ENCODE data around the gene RFX3. TPM values are rescaled to one million over a fixed set of nuclear protein-coding genes. Genes with fewer than 3 reads are reported as not detected.

Gene RFX3
- total and polyA plus RNA-seq, 2 donors (not counting 3 experiments of a cell fraction or from before 2014, with no cell fraction given): 4.8 to 10.5 TPM

GRCh38 chr9:3214741-3215140, 311.1 kb downstream of the RFX3 start:
- Histone ChIP-seq H3K4me1 (ENCODE audit: control insufficient read depth, extremely low read depth, insufficient read depth, low read length) (no peaks in the 10 kb centered on the region), H3K27me3 (ENCODE audit: control insufficient read depth in 2 of 2, insufficient read depth in 2 of 2, low read length in 2 of 2) (peaks cover 0 to 4% of the 10 kb centered on the region in 2 experiments), H3K9me1 (replicated peaks; ENCODE audit: control insufficient read depth, extremely low read depth, insufficient read depth, low read length) (no peaks in the 10 kb centered on the region), H4K20me1 (replicated peaks; ENCODE audit: control insufficient read depth, extremely low read depth, insufficient read depth, low read length) (no peaks in the 10 kb centered on the region), H3K4me3 (replicated peaks in 1 of 3; ENCODE audit: insufficient read depth in 1 of 3, low read depth in 1 of 3, low read length in 3 of 3) (no peak overlapping the region), H3K9me3 (replicated peaks; ENCODE audit: control insufficient read depth, insufficient read depth, low read length) (no peaks in the 10 kb centered on the region), H3K27ac (ENCODE audit: insufficient read depth, low read depth, low read length) (no peak overlapping the region), H3K79me2 (ENCODE audit: control insufficient read depth, insufficient read depth, low read length) (no peaks in the 10 kb centered on the region), H2AFZ (ENCODE audit: low read depth, low read length) (no peak overlapping the region), H3K4me2 (ENCODE audit: insufficient read depth, low read length) (no peak overlapping the region), H3K36me3 (ENCODE audit: control insufficient read depth in 2 of 2, extremely low read depth in 1 of 2, insufficient read depth in 2 of 2, low read length in 2 of 2) (no peaks in the 10 kb centered on the region), H3K9ac (replicated peaks; ENCODE audit: extremely low read depth, insufficient read depth, low read length) (no peak overlapping the region)
- dilution Hi-C loops (cut with MboI; ENCODE audit: extremely low pct_ligation_motif_present, low sequenced_read_pairs) (no loop called here), intact Hi-C loops (cut with micrococcal nuclease) (no loop called here)
- CTCF ChIA-PET: interaction anchor here (1.0 to 2.9 kb wide), 4 partner anchors 9 to 227 kb away, joined by 4 to 11 read pairs (median 6); no protein-coding TSS in a partner anchor
- no peak for FAIRE-seq
- BruUV-seq (replicated peaks): no TSS peak
- no peak for DNase-seq (ENCODE audit: low read depth, low spot score)
- POLR2A ChIA-PET: no interaction called here
- no peak for TF ChIP-seq EZH2 (IDR thresholded peaks at IDR 0.05; ENCODE audit: borderline replicate concordance, low read depth, low read length, severe bottlenecking)
- TF ChIP-seq MAX (IDR thresholded peaks at IDR 0.05; ENCODE audit: insufficient read depth, insufficient read length): no peak
- no peak for TF ChIP-seq POLR2A (IDR thresholded peaks at IDR 0.05; ENCODE audit: low read depth, low read length)
- no peak for TF ChIP-seq JUN (IDR thresholded peaks at IDR 0.05; ENCODE audit: borderline replicate concordance, insufficient read depth, insufficient read length, low read depth)
- no peak for TF ChIP-seq MYC (IDR thresholded peaks at IDR 0.05; ENCODE audit: low read depth, low read length)
- no peak for TF ChIP-seq FOS (IDR thresholded peaks at IDR 0.05; ENCODE audit: borderline replicate concordance, insufficient read depth, low read length)
- no peak for TF ChIP-seq POLR2AphosphoS5 (IDR thresholded peaks at IDR 0.05; ENCODE audit: insufficient read depth, low read depth, low read length)

- POLR2A ChIA-PET: no interaction called here
- no peak for FAIRE-seq
- Histone ChIP-seq H3K9ac (replicated peaks; ENCODE audit: extremely low read depth, insufficient read depth, low read length) (no peak overlapping the region), H4K20me1 (replicated peaks; ENCODE audit: control insufficient read depth, extremely low read depth, insufficient read depth, low read length) (no peaks in the 10 kb centered on the region), H3K9me1 (replicated peaks; ENCODE audit: control insufficient read depth, extremely low read depth, insufficient read depth, low read length) (no peaks in the 10 kb centered on the region), H3K4me3 (replicated peaks in 1 of 3; ENCODE audit: insufficient read depth in 1 of 3, low read depth in 1 of 3, low read length in 3 of 3) (no peak overlapping the region), H3K4me2 (ENCODE audit: insufficient read depth, low read length) (no peak overlapping the region), H3K36me3 (ENCODE audit: control insufficient read depth in 2 of 2, extremely low read depth in 1 of 2, insufficient read depth in 2 of 2, low read length in 2 of 2) (no peaks in the 10 kb centered on the region), H3K9me3 (replicated peaks; ENCODE audit: control insufficient read depth, insufficient read depth, low read length) (no peaks in the 10 kb centered on the region), H3K27ac (ENCODE audit: insufficient read depth, low read depth, low read length) (no peak overlapping the region), H2AFZ (ENCODE audit: low read depth, low read length) (no peak overlapping the region), H3K27me3 (ENCODE audit: control insufficient read depth in 2 of 2, insufficient read depth in 2 of 2, low read length in 2 of 2) (no peaks in the 10 kb centered on the region), H3K79me2 (ENCODE audit: control insufficient read depth, insufficient read depth, low read length) (no peaks in the 10 kb centered on the region), H3K4me1 (ENCODE audit: control insufficient read depth, extremely low read depth, insufficient read depth, low read length) (no peaks in the 10 kb centered on the region)
- intact Hi-C loops (cut with micrococcal nuclease) (no loop called here), dilution Hi-C loops (cut with MboI; ENCODE audit: extremely low pct_ligation_motif_present, low sequenced_read_pairs) (no loop called here)
- BruUV-seq (replicated peaks): no TSS peak
- TF ChIP-seq EZH2 (IDR thresholded peaks at IDR 0.05; ENCODE audit: borderline replicate concordance, low read depth, low read length, severe bottlenecking): no peak
- TF ChIP-seq POLR2A (IDR thresholded peaks at IDR 0.05; ENCODE audit: low read depth, low read length): no peak
- CTCF ChIA-PET: interaction anchor here (1.1 to 2.0 kb wide), 6 partner anchors 9 to 348 kb away, joined by 3 to 6 read pairs (median 4); no protein-coding TSS in a partner anchor
- DNase-seq (ENCODE audit: low read depth, low spot score): no peak
Measured at GRCh38 chr9:3205421-3206095, 320.2 kb downstream of the RFX3 start.
